ENCODE results near the gene PMS2.
"Not testable (repeated sequence)": the region's sequence is repeated elsewhere in the genome, so short reads cannot be mapped to it uniquely, and the experiment has no call there.

The PMS2 gene

DNA sequence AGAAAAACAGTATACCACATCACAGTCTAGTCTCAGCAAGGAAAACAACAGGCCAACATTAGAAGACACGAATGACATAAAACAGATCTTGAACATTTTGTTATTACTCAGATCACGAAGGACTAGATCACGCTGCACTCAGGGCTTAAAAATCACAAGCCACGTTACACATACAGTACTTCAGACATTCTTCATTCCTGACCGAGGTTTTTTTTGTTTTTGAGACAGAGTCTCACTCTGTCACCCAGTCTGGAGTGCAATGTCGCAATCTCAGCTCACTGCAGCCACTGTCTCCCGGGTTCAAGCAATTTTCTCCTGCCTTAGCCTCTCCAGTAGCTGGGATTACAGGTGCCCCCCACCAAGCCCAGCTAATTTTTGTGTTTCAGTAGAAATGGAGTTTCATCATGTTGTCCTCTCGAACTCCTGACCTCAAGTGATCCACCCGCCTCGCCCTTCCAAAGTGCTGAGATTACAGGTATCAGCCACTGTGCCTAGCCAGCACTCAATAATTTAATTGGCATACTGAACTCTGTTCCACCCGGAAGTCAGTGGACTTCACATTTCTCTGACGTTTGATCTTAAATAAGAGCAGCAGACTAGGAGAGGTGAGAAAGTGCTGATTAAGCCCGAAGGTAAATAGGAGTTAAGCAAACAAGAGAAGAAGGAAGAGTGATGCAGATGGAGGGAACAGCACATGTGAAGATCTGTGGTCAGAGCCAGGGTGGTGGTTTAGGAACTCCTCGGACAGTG lies 3.7 kb upstream of the PMS2 start:
- peak; percentile 28 for DNase-seq (ENCODE audit: low spot score)

DNA sequence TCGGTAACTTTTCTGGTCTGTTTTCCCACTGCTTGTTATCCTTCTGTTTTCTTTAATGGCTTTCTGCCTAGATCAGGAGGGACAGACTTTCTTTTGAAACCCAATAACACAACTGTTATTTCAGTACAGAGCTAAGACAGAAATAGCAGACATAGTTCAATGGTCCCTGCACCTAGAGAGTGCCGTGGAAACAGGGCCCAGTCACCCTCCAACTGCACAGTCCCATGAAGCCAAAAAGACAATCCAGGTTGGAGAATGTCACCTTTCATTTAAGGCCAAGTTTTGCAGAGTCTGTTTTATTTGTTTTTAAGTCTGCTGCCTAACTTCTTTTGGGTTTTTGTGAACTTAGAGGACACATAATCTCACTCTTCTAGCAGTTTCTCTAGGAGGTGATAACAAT lies 2.7 kb upstream of the PMS2 start:
- DNase-seq (ENCODE audit: low spot score): no peak

DNA sequence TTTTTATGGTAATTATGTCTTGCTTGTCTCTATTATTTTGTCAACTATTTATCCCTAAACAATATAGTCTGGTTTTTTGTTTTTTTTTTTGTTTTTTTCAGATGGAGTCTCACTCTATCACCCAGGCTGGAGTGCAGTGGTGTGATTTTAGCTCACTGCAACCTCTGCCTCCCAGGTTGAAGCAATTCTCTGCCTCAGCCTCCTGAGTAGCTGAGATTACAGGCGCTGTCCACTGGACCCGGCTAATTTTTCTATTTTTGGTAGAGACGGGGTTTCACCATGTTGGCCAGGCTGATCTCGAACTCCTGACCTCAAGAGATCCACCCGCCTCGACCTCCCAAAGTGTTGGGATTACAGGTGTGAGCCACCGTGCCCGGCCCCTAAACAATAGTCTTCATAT lies 1.5 kb upstream of the PMS2 start:
- DNase-seq (ENCODE audit: low spot score): not testable (repeated sequence)

DNA sequence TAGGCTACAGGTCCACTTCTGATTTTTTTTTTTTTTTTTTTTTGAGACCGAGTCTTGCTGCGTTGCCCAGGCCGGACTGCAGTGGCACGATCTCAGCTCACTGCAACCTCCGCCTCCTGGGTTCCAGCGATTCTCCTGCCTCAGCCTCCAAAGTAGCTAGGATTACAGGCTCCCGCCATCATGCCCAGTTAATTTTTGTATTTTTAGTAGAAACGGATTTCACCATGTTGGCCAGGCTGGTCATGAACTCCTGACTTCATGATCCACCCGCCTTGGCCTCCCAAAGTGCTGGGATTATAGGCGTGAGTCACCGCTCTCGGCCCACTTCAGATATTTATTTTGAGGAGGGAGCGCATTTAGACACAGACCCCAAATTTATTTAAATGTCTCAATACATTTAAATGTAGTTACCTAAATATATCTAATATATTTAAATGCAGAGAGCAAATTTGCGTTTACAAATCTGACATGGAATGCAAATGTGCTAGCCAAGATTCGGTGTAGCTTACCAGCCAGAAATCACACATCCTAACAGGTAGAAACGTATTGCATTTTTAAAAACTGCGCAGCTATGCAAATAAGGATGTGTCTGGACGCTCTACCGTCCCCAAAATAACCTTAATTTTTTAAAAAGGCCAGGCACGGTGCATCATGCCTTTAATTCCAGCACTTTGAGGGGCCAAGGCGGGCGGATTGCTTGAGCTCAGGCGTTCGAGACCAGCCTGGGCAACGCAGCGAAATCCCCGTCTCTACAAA lies 836 bp downstream of the PMS2 start:
- peak; percentile 34 for DNase-seq (ENCODE audit: low spot score)

DNA sequence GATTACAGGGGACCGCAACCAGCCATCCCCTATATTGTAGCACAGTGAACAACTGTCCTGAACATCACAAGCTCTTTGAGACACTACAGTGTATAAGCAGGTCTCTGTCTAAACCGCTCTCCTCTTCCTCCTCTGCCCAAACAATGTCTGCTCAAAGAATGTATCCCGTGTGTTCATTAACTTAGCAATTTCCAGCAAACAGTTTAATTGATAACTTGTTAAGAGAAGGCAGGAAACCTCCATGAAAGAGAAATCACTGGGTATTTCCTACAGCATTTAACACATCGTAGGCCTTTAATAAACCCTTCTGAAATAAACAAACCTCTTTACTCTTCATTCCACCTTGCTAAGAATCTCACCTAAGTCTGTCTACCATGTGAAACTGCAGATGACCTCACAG lies 1.5 kb downstream of the PMS2 start:
- peak; percentile 47 for DNase-seq (ENCODE audit: low spot score)

DNA sequence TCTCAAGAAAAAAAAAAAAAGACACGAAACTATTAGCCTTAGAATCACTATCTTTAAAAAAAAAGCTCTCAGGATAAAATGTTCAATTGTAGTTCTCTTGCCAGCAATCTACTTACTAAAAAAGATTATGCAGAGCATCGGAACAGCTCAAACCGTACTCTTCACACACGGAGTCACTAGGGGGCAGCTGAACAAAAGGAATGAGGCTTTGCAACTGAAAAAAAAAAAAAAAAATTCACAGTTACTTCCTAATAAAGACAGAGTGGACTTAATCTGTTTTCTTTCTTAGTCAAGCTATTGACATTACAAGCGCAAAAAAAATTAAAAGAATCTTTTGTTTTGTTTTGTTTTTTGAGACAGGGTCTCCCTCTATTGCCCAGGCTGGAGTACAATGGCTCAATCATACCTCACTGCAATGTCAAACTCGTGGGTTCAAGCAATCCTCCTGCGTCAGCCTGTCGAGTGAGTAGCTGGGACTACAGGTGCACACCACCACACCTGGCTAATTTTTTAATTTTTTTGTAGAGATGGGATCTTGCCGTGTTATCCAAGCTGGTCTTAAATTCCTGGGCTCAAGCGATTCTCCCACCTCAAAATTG lies 11.5 kb downstream of the PMS2 start:
- DNase-seq (ENCODE audit: low spot score): peak; percentile 57

DNA sequence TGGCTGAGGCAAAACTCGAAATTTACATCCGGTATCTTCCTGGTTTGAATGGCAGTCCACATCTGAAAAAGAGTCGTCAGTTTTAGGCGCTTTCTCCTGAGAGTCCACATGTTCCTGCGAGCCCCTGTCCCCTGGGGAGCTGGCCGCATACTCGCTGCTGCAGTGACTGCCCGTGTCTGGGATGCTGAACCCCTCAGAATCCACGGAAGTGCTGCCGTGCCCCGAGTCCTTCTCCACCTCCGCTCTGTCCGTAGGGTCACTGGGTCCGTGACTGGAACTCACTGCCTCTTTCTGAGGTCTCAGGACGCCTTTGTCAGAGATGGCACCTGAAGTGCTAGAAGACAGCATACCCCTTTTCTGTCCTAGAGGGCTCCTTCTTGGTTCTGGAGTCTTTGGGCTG lies 21.8 kb downstream of the PMS2 start:
- DNase-seq (ENCODE audit: low spot score): not testable (repeated sequence)

DNA sequence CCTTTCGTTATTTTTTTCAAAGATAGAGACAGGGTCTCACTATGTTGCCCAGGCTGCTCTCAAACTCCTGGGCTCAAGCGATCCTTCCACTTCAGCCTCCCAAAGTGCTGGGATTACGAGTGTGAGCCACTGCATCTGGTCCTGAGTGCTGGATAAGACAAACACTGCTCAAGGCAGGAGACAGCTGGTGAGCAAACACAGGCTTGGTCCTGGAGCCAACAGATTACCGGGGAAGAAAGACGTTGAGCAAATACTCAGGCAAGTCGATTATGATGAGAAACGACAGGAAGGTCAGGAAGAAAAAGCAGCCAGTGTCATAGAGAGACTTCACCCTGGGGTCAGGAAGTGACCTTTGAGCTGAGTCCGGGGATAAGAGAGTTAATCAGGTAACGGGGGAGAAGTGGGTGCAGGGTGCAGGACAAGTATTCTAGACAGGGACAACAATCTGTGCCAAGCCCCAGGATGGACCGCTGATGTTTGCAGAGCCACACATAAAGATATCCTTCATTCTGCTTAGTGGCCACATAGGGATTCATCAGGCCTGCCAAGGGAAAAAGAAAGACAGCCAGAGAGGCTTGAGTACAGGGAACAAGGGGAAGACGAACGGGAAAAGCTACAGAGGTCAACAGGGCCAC lies 29.1 kb downstream of the PMS2 start:
- DNase-seq (ENCODE audit: low spot score): not testable (repeated sequence)

DNA sequence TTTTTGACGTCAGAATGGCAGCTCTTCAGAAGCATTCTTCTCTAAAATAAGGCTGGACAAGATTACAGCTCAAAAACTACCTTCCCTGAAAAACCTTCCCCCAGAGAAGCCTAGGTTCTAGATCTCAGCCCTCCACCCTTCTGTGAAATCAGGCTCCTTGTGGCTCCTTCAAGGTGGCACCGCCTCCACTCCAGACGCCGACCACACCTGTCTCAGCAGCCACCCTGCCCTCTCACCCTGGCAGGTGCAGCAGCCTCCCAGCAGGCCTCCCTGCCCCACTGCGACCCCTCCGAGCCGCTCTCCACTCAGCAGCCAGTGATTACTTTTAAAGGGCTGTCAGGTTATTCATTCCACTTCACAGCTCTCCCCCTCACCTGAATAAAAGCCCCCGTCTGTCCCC lies 35.3 kb downstream of the PMS2 start:
- not testable (repeated sequence) for DNase-seq (ENCODE audit: low spot score)

DNA sequence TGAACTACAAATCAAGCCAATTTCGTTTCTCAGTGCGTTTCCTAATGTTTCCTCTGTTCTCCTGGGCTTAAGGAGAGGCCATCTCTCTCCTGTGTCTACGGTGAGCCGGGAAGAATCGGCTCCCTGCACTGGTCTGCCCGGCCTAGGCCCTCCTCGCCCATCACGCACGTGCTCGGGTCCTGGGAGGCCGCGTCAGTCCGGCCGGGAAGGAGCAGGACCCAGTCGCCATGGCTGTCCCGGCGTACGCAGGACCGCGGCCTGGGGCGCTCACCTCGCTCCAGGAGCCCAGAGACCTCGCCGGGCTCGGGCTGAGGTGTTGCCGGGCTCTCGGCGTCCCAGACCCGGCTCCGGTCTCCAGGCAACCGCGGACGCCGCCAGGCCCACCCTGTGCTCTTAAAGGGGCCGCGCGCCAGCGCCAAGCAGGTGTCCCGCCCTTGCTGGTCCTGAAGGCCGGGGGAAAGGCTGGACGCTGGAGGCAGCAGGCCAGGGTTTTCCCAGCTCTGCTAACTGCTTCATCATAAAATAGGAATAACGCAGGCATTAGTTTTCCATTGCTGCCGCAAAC lies 38.4 kb downstream of the PMS2 start, which contains the start of gene RSPH10B:
Gene RSPH10B, minus strand, starts transcription at position 343 of the 565 bp plus-strand sequence. CDS start 3,573 bp downstream, outside the sequence.
- DNase-seq (ENCODE audit: low spot score): not testable (repeated sequence)

DNA sequence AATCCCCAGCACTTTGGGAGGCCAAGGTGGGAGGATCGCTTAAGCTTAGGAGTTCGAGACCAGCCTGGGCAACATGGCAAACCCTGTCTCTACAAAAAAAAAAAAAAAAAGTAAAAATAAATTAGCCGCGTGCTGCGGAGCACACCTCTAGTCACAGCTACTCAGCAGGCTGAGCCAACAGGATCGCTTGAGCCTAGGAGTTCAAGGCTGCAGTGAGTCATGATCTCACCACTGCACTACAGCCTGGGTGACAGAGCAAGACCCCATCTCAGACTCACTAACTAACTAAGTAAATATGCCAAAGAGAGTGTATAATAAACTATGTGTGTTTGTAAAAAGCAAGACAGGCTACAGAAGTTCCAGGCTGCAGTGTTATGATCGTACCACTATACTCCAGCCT lies 45.0 kb downstream of the PMS2 start:
- DNase-seq (ENCODE audit: low spot score): not testable (repeated sequence)

DNA sequence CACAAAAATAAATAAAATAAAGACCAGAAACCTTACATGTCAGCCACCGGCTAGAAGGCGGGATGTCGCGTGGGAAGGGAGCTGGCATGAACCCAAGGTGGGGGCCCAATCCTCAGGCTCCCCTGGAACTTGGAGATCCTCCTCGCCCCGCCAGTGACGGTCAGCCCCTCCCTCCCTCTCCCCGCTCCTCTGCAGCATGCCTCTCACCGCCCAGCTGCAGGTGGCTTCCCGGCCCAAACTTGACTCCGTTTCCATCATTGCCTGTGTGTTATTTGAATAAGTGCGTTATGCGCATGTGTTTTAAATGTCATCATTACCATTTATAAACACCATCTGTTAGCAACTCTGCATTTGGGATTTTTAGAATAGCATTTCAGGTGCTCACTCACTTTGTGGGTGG lies 45.6 kb downstream of the PMS2 start:
- not testable (repeated sequence) for DNase-seq (ENCODE audit: low spot score)

DNA sequence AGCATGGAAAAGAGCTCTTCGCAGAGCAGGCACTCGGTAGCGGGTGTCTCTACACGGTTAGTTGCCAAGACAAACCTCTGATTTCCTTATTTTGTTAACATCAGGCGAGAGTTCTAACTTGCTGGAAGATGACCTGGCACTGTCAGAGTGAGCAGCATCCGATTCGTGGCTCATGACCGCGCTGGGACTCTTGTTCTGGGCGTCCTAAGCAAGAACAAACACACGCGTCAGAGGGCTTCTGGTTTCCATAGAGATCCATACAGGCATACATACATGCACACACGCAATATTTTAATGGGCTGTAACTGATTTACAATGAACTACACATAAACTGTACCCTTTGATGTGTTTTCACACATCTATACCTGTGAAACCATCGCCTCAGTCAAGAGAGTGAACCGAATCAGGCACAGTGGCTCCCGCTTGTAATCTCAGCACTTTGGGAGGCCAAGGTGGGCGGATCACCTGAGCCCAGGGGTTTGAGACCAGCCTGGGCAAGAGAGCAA lies 73.9 kb downstream of the PMS2 start:
- DNase-seq (ENCODE audit: low spot score): not testable (repeated sequence)

DNA sequence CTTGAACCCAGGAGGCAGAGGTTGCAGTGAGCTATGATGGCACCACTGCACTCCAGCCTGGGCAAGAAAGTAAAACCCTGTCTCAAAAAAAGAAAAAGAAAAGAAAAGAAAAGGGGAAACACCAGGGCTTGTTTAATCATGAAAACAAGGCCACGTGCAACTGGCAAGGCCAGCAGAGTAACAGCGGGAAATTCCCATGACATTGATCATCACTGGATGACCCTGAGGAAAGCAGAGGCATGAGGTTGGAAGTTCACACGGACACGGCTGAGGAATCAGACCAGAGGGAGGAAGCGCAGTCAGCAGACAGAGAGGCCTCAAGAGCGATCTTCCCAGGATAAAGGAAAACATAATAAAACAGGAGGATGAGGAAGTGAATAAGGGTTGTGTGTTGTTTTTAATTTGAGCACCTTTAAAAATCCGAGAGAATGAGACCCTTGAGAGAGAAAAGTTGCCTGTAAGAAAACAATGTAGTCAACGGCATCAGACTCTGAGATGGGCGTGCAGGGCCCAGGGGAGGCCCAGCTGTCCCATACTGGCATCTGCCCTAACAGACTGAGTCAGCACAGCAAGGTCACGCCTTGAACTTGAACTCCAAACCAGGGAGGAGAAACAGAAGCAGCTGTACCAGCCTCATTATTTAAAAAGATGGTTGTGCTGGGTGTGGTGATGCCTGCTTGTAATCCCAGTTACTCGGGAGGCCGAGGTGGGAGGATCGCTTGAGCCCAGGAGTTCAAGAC lies 76.8 kb downstream of the PMS2 start:
- DNase-seq (ENCODE audit: low spot score): peak; percentile 37

DNA sequence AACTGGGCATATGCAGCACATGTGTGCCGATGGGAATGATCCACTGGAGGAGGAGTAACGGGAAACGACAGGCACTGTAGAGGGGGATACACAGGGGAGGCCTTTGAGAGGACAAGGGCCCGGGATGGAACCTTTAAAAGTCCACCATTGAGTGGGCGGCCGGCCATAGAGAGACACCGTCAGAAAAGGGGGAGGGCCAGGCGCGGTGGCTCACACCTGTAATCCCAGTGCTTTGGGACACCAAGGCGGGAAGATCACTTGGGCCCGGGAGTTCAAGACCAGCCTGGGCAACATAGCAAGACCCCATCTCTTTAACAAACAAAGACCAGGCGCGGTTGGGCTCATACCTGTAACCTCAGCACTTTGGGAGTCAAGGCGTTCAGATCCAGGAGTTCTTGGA lies 77.6 kb downstream of the PMS2 start:
- not testable (repeated sequence) for DNase-seq (ENCODE audit: low spot score)

DNA sequence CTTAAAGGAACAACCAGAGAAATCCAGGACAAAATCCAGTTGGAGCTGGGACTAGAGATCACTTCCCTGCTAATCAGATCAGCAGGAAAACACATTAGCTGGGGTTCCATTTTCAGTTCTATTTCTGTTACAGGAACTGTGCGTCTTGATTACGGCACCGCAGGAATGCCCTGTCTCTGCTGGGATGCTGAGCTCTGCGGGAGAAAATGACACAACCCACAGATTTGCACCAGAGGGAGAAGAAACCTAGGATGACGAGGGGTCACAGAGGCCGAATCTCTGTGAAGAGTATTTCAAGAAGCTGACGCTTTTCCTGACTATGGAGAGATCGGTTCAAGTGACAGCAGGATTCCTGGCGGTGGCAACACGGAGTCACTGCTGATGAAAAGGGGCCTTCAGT lies 78.6 kb downstream of the PMS2 start:
- DNase-seq (ENCODE audit: low spot score): not testable (repeated sequence)

DNA sequence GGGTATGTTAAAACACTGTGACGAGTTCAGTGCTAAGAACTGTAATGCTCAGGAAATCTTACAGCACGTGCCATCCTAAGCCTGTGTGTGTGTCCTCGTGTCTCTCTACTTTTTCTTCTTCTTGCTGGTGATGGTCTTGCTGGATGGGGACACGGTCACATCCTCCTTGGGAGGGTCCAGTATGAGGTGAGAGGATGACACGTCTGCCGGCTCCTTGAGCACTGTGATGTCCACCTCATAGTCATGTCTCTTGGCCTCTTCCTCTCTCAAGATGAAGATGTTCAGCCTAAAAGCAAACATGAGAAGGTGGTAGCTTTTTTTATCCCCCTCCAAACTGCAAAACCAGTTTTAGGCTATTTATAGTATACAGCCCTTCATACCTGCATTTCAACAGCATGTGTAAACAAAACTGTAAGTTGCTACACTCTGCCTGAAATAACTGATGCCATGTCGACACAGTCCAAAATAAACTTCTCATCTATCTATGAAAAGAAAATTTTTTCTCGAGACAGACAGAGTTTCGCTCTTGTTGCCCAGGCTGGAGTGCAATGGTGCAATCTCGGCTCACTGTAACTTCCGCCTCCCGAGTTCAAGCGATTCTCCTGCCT lies 82.5 kb downstream of the PMS2 start:
- DNase-seq (ENCODE audit: low spot score): not testable (repeated sequence)

DNA sequence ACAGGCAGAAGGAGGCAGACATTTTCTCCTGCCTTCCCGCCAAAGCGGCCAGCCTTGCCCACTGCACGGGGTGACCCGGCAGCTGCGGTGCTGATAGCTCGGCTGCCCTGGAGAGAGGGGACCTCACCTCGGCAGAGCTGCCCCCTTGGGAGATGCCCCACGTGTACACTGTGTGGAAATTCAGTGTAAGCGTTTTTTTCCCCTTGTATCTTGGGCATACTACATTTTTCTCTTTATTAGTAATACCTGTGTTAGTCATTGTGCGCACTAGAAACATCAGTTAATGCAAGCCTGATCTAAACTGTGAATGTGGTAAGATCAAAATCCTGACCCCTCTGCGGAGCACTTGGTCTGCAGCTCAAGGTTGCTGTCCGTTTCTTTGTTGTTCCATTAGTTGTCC lies 84.2 kb downstream of the PMS2 start:
- not testable (repeated sequence) for DNase-seq (ENCODE audit: low spot score)

DNA sequence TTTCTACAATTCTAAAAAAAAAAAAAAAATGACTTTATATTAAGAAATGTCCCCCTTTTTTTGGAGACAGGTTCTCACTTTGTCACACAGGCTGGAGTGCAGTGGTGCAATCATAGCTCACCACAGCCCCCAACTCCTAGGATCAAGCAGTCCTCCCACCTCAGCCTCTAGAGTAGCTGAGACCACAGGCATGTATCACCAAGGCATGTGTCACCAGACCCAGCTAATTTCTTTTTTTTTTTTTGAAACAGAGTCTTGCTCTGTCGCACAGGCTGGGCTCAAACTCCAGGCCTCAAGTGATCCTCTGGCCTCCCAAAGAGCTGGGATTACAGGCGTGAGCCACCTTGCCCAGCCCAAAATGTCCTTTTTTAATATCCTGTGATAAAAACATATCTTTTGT lies 84.7 kb downstream of the PMS2 start:
- not testable (repeated sequence) for DNase-seq (ENCODE audit: low spot score)

All from kidney tubule cell (primary cell).